Endothelial cell of umbilical vein (primary cell): ENCODE measurements around the gene UFSP1.

Experiments
- EZH2 ChIP-seq: IDR thresholded peaks from 2 replicates; pipeline ENCODE4 v1.6.1; 2012; ENCODE audit warnings: borderline replicate concordance, low read depth, mild to moderate bottlenecking, moderate library complexity, low read length, inconsistent platforms; ENCODE audit not compliant: severe bottlenecking
- GATA2 ChIP-seq: IDR thresholded peaks from 2 replicates; pipeline ENCODE4 v1.7.0; 2011; ENCODE audit warnings: low read depth, mild to moderate bottlenecking, moderate library complexity, mixed read lengths, low read length; ENCODE audit not compliant: insufficient read length, insufficient read depth
- MYC ChIP-seq: IDR thresholded peaks from one replicate; pipeline ENCODE4 v1.6.1; 2011; ENCODE audit warnings: mild to moderate bottlenecking, low read depth, low read length
- POLR2A ChIP-seq: IDR thresholded peaks from 2 replicates; pipeline ENCODE4 v1.6.1; 2012; ENCODE audit warnings: low read depth, mild to moderate bottlenecking, control low read depth, low read length
- POLR2AphosphoS5 ChIP-seq: IDR thresholded peaks from 2 replicates; pipeline ENCODE4 v1.6.1; 2012; ENCODE audit warnings: low read depth, mild to moderate bottlenecking, control low read depth, low read length, moderate library complexity; ENCODE audit not compliant: insufficient read depth
- TF ChIP-seq, protein P1 (sequence below), 2 donors: IDR thresholded peaks; 1 replicate in 1 of 2; 2 replicates in 1 of 2; pipeline ENCODE4 v1.5.1; 2011; ENCODE audit warnings: low read length in 2 of 2, mild to moderate bottlenecking in 2 of 2, moderate library complexity in 2 of 2, control low read depth in 1 of 2, inconsistent platforms in 1 of 2, low read depth in 1 of 2; ENCODE audit not compliant: insufficient read depth in 1 of 2; ENCODE audit errors: extremely low read depth in 1 of 2
- TF ChIP-seq, protein P2 (sequence below): IDR thresholded peaks from 2 replicates; pipeline ENCODE4 v1.6.1; 2011; ENCODE audit not compliant: insufficient read depth, insufficient read length

- TF ChIP-seq, protein P1, sequence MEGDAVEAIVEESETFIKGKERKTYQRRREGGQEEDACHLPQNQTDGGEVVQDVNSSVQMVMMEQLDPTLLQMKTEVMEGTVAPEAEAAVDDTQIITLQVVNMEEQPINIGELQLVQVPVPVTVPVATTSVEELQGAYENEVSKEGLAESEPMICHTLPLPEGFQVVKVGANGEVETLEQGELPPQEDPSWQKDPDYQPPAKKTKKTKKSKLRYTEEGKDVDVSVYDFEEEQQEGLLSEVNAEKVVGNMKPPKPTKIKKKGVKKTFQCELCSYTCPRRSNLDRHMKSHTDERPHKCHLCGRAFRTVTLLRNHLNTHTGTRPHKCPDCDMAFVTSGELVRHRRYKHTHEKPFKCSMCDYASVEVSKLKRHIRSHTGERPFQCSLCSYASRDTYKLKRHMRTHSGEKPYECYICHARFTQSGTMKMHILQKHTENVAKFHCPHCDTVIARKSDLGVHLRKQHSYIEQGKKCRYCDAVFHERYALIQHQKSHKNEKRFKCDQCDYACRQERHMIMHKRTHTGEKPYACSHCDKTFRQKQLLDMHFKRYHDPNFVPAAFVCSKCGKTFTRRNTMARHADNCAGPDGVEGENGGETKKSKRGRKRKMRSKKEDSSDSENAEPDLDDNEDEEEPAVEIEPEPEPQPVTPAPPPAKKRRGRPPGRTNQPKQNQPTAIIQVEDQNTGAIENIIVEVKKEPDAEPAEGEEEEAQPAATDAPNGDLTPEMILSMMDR (IDR thresholded peaks at IDR 0.05; ENCODE audit: extremely low read depth in 1 of 2, insufficient read depth in 1 of 2, low read depth in 1 of 2, low read length in 2 of 2), result no peak
- TF ChIP-seq EZH2 (no peak), GATA2 (no peak), POLR2A (no peak), POLR2AphosphoS5 (no peak), MYC (no peak)
- TF ChIP-seq, protein P2, sequence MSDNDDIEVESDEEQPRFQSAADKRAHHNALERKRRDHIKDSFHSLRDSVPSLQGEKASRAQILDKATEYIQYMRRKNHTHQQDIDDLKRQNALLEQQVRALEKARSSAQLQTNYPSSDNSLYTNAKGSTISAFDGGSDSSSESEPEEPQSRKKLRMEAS, result no peak
Observed at GRCh38 chr7:100860702-100861615, 28.6 kb downstream of the UFSP1 start.
